H1 (cell line): Measurements from ENCODE around the gene LNPK. TPM values are rescaled to one million over a fixed set of nuclear protein-coding genes. Genes with fewer than 3 reads are reported as not detected.

Experiments
- BACH1 ChIP-seq: IDR thresholded peaks from 2 replicates; pipeline ENCODE4 v1.6.1; 2012; ENCODE audit warnings: low read length, improper control_type of control experiment
- CHD2 ChIP-seq: IDR thresholded peaks from 2 replicates; pipeline ENCODE4 v1.6.1; 2012; ENCODE audit warnings: low read length, improper control_type of control experiment
- HDAC2 ChIP-seq, 2 experiments: fragments of 300-600 bp in 1 of 2; sonication (generic) in 1 of 2; IDR thresholded peaks; 2 replicates each; pipeline ENCODE4 v1.6.1; 2011 to 2012; ENCODE audit warnings: low read depth in 2 of 2, low read length in 2 of 2, mild to moderate bottlenecking in 2 of 2, moderate library complexity in 2 of 2, borderline replicate concordance in 1 of 2, inconsistent platforms in 1 of 2
- RAD21 ChIP-seq, 2 experiments: IDR thresholded peaks in 1 of 2; conservative IDR thresholded peaks in 1 of 2; 2 replicates each; pipeline ENCODE4 v1.6.1; 2011; ENCODE audit warnings: low read depth in 2 of 2, low read length in 2 of 2, improper control_type of control experiment in 1 of 2, inconsistent platforms in 1 of 2, mild to moderate bottlenecking in 1 of 2, moderate library complexity in 1 of 2
- ZNF274 ChIP-seq: IDR thresholded peaks from 2 replicates; pipeline ENCODE4 v1.7.0; 2012; ENCODE audit warnings: low read length, borderline replicate concordance; ENCODE audit errors: extremely low read depth
- polyA plus RNA-seq, 7 experiments: library from polyadenylated mRNA; depleted of rRNA in 3 of 7; stranded (reverse) in 5 of 7; unstranded in 2 of 7; fragments of >200 nt in 5 of 7; fragments of 200-250 nt in 2 of 7; gene quantifications; 1 replicate in 5 of 7; 2 replicates in 1 of 7; 4 replicates in 1 of 7; pipeline versions ENCODE4 v1.2.1 to v1.2.3, GENCODE V29; 2011 to 2013; ENCODE audit warnings: missing spikeins in 2 of 7, mixed read lengths in 2 of 7
- total RNA-seq: library from RNA; stranded (reverse); fragmentation: NEBNext Ultra II Directional; extraction: Animal tissue kit (Norgen Biotek cat#: 25700); gene quantifications from 2 replicates; pipeline ENCODE4 v1.2.1, GENCODE V29; 2021
- TF ChIP-seq, protein P1 (sequence below): IDR thresholded peaks from 2 replicates; pipeline ENCODE4 v1.6.1; 2012; ENCODE audit warnings: inconsistent platforms

The LNPK gene
- total and polyA plus RNA-seq, 2 of the 8 experiments (the other 6 are each of a cell fraction or from before 2014, with no cell fraction given), result 3.1 to 10.3 TPM

DNA sequence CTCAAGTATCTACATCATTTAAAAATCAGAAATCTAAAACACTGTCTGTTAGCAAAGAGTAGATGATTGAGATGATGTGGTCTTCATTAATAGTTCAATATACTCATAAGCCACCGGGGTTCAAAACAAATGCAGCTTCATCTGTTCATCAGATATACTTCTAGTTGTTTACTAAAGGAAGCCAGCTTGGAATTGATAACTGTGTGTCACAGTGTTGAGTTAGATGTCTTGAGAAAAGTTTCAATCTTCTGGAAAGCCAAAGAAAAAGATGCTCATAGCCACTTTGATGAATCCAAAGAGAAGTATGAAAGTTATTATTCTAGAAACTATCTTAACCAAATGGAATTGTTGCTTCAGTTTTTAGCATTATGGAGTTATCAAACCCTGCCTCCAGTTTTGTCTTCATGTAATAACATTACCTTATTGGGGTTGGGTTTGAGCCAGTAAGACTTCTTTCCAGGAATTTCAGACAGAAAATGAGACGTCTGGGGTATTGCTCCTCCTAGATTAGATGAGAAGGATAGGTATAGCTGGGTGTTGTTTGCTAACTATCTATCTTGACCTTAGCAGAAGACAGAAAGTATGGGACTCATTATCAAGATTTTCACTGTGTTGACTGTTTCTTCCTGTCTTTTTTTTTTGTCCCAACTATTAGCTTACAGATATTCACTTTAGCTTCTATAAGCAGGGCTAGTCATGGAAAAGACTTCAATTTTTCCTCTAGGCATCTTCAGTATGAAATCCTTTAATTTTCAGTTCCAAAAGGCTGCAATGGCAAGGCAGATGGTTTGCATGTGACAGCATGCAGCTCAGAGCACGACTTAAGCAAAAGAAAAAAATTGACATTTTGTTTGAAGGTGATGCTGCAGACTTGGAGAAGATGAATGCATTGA lies 66.5 kb downstream of the LNPK start (continued):
- TF ChIP-seq RAD21 (IDR thresholded peaks at IDR 0.05 in 1 of 2, conservative IDR thresholded peaks at IDR 0.05 in 1 of 2; ENCODE audit: low read depth in 2 of 2, low read length in 2 of 2), result no peak
- TF ChIP-seq ZNF274, result no peak
- TF ChIP-seq, protein P1, sequence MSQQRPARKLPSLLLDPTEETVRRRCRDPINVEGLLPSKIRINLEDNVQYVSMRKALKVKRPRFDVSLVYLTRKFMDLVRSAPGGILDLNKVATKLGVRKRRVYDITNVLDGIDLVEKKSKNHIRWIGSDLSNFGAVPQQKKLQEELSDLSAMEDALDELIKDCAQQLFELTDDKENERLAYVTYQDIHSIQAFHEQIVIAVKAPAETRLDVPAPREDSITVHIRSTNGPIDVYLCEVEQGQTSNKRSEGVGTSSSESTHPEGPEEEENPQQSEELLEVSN, result no peak
- TF ChIP-seq CHD2, result no peak
- no peak for TF ChIP-seq HDAC2 (IDR thresholded peaks at IDR 0.05; ENCODE audit: borderline replicate concordance in 1 of 2, low read depth in 2 of 2, low read length in 2 of 2)
- no peak for TF ChIP-seq BACH1
